GM10266 (cell line): ENCODE measurements around the gene ARHGEF28.

Experiments used
- DNase-seq: peaks from one replicate; pipeline ENCODE4 v3.0.0; 2012; ENCODE audit errors: extremely low spot score
- TF ChIP-seq, protein P1 (sequence below): IDR thresholded peaks from 2 replicates; pipeline ENCODE4 v1.5.1; 2012; ENCODE audit warnings: mild to moderate bottlenecking, low read depth; ENCODE audit not compliant: control insufficient read depth, insufficient read depth; ENCODE audit errors: missing control alignments

ARHGEF28 gene

DNA sequence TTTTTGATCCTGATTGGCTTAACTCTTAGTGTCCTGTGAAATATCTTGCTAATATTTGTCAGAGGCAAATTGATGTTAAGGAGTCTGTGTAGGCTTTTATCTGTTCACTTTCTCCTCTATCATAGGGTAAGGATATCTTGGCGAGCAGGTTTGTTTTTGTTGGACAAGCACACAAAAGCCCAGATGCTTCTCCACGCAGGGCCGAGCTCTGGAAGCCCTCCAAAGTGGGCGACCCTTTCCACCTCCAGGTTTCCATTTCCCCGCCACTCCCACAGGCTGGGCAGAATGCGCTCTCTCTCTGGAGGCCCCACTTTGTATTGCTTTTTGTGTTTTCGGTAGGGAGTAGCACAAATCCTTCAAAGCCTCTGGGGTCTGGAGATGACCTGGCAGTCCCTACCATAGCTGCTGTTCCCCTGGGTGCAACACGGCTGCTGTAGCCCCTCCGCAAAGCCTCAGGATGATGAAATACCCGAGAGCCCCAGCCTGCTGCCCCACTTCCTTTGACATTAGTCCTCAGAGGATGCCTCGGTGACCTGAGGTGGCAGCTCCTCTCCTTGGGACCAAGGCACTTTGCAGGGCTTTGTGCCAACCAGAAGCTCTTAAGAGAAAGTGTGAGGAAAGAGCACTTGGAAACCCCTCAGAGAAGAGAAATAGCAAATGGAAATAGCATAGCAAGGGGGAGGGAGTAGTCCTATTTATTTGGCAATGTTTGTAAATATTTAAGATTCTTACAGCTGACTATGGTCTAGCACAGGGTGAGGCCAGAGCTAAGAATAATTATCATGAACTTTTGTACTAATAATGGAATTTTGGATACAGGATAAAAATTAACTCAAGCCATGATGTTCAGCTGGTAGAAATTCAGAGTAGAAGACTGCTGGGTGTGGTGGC is 122.8 kb downstream of the ARHGEF28 start:
- DNase-seq, result no peak
- TF ChIP-seq, protein P1, sequence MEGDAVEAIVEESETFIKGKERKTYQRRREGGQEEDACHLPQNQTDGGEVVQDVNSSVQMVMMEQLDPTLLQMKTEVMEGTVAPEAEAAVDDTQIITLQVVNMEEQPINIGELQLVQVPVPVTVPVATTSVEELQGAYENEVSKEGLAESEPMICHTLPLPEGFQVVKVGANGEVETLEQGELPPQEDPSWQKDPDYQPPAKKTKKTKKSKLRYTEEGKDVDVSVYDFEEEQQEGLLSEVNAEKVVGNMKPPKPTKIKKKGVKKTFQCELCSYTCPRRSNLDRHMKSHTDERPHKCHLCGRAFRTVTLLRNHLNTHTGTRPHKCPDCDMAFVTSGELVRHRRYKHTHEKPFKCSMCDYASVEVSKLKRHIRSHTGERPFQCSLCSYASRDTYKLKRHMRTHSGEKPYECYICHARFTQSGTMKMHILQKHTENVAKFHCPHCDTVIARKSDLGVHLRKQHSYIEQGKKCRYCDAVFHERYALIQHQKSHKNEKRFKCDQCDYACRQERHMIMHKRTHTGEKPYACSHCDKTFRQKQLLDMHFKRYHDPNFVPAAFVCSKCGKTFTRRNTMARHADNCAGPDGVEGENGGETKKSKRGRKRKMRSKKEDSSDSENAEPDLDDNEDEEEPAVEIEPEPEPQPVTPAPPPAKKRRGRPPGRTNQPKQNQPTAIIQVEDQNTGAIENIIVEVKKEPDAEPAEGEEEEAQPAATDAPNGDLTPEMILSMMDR, result no peak

GRCh38 chr5:73749485-73750270 is 123.7 kb downstream of the ARHGEF28 start:
- TF ChIP-seq, protein P1, result no peak
- no peak for DNase-seq

DNA sequence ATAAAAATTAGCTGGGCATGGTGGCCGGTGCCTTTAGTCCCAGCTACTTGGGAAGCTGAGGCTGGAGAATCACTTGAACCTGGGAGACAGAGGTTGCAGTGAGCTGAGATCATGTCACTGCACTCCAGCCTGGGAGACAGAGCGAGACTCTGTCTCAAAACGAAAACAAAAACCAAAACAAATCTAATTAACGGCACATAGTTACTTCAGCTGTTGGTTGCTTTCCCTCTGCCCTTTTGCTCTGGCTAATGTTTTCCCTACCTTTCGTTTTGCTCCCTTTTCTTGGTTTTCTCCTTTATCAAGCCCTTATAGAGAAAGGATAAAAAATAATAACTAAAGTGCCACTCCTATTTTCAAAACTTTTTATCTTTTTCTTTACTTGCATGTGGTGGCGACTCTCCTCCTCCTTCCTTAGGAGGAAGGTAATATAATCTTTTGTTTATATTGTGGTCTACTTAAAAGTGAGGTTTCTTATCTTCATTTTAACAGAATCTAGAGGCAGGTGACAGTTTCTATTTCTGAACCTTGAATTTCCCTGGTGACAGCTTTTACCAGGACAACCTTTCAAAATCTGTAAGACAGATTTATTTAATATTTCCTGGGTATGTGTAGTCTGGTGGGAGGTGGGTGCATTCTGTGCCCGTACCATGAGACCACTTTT is 125.4 kb downstream of the ARHGEF28 start:
- TF ChIP-seq, protein P1, result no peak

GRCh38 chr5:73754254-73754653 is 128.3 kb downstream of the ARHGEF28 start:
- DNase-seq, result no peak
- TF ChIP-seq, protein P1, result no peak

More for the DNA sequence above, 125.4 kb downstream of the ARHGEF28 start:
- DNase-seq, result no peak

- TF ChIP-seq, protein P1, result no peak
- no peak for DNase-seq
Measured at GRCh38 chr5:73757416-73757815, 131.4 kb downstream of the ARHGEF28 start.

GRCh38 chr5:73759771-73760170 is 133.8 kb downstream of the ARHGEF28 start:
- DNase-seq, result no peak
- TF ChIP-seq, protein P1, result no peak
